ENCODE measurements around the gene TRPT1. TPM values are rescaled to one million over a fixed set of nuclear protein-coding genes. Genes with fewer than 3 reads are reported as not detected.

The TRPT1 gene, protein sequence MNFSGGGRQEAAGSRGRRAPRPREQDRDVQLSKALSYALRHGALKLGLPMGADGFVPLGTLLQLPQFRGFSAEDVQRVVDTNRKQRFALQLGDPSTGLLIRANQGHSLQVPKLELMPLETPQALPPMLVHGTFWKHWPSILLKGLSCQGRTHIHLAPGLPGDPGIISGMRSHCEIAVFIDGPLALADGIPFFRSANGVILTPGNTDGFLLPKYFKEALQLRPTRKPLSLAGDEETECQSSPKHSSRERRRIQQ
- total RNA-seq: 10 to 100 TPM; 56.5 to 65.4 TPM
- 93.7 TPM for polyA plus RNA-seq (ENCODE audit: insufficient read depth, low read depth, low replicate concordance)
- long read RNA-seq, donor 1, transcript TRPT1-201 (8 exons, 962 nt): major isoform, 5 of 7 reads
- long read RNA-seq, donor 1, partial matches to known transcripts: 0 of 7 reads
- long read RNA-seq, donor 1, other reads (novel, unspliced or antisense): 0 of 7 reads
- long read RNA-seq, donor 2, partial matches to known transcripts: 0 of 4 reads
- long read RNA-seq, donor 2, other reads (novel, unspliced or antisense): 0 of 4 reads

DNA sequence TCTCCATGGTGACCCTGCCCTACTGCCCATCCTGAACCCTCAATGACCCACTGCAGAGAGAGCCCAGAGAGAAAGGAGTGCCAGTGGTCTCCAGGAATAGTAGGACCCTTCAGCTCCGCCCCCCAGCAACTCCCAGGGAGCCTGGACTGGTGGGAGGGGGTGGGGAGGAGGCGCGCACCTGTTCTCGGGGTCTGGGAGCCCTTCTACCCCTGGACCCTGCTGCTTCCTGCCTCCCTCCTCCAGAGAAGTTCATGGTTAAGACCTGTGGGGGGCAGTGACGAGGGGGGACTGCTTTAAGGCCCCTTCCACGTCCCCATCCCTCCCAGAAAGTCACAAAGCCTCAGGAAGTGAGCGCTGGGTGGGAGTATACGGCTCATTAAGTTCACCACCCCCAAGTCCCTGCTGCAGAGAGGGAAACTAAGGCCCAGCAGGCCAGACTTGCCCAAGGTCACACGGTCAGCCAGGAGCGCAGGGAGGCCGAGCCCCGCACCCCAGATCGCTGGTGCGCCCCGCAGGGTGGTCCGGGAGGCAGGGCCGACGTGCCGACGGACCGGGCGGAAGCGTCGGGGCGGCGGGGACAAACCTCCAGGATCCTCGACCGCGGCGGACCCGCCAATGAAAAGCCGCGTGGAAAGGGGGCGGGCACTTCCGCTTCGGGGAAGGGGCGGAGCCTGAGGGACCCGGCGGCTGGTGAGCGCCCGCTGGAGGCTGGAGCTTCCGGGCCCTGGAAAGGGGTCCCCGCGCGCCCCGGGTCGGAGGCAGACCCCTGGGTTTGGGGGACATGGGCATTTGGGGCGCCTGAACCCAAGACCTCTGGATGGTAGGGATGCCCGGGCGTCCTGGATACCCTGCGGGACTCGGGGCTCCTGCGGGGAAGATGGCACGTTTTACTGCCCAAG, at the start of gene TRPT1, which contains the start of gene NUDT22:
TRPT1 (minus strand) TSS at position 579 of the 899 bp plus-strand sequence; CDS start at position 253, 326 bp downstream.
NUDT22 (plus strand) TSS at position 667 of the 899 bp plus-strand sequence. CDS start 379 bp downstream, outside the sequence.
- Histone ChIP-seq H3K36me3 (ENCODE audit: low read depth, missing control alignments) (no peaks in the 10 kb centered on the region), H3K4me1 (peaks cover 39% of the 10 kb centered on the region), H3K27me3 (no peaks in the 10 kb centered on the region), H3K9me3 (no peaks in the 10 kb centered on the region), H3K4me3 (peak within 1 kb of the TSS; percentile 74 to 75), H3K27ac (peak within 1 kb of the TSS; percentile 72 to 84)
- peak; percentile 92 for DNase-seq
- 0 to 1% methylated on average over 25 to 53 of the region's 54 CpGs for WGBS, 2 donors
- TF ChIP-seq, protein P1, sequence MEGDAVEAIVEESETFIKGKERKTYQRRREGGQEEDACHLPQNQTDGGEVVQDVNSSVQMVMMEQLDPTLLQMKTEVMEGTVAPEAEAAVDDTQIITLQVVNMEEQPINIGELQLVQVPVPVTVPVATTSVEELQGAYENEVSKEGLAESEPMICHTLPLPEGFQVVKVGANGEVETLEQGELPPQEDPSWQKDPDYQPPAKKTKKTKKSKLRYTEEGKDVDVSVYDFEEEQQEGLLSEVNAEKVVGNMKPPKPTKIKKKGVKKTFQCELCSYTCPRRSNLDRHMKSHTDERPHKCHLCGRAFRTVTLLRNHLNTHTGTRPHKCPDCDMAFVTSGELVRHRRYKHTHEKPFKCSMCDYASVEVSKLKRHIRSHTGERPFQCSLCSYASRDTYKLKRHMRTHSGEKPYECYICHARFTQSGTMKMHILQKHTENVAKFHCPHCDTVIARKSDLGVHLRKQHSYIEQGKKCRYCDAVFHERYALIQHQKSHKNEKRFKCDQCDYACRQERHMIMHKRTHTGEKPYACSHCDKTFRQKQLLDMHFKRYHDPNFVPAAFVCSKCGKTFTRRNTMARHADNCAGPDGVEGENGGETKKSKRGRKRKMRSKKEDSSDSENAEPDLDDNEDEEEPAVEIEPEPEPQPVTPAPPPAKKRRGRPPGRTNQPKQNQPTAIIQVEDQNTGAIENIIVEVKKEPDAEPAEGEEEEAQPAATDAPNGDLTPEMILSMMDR (IDR thresholded peaks at IDR 0.05): peak in 1 of 3 experiments; percentile 1
- TF ChIP-seq POLR2A (IDR thresholded peaks at IDR 0.05): no peak
- intact Hi-C loops (cut with DNase I; ENCODE audit: low total_unique reads): no loop called here

DNA sequence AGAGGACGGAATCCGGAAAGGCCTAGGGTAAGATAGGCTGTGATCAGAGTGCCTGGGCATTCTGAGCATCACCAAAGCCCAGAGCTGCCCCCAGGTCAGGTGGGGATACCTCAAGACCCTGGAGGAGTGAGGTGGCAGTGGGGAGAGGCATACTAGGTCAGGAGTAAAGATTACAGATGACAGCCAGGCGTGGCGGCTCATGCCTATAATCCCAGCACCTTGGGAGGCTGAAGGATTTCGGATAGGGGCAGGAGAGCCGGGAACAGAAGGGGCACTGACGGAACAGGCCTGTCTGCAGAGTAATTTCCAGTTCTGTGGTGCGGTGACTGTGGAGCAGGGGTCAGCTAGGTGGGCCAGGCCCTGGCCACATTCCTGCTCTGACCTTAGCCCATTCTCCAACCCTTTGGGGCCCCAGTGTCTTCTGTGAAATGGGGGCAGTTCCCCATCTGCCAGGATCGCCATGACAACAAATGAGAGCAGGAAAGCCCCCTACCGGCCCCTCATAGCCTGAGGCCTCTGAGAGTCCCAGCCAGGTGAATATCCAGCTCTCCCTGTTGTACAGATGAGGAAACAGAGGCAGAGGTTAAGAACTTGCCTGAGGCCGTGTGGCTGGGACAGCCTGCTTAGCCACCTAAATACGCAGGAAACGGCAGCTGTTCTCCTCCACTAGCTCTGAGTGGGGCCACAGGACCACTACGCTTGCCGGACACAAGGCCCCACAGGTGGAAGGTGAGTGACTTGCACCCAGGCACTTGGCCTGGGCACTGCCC, 49.2 kb upstream of the TRPT1 start:
- Histone ChIP-seq H3K36me3 (ENCODE audit: low read depth, missing control alignments) (no peaks in the 10 kb centered on the region), H3K4me3 (no peak overlapping the region), H3K9me3 (no peaks in the 10 kb centered on the region), H3K27ac (no peak overlapping the region), H3K27me3 (no peaks in the 10 kb centered on the region), H3K4me1 (peaks cover 13% of the 10 kb centered on the region)
- WGBS, 2 donors: 82 to 84% methylated on average over 13 to 15 of the region's 15 CpGs
- TF ChIP-seq POLR2A (IDR thresholded peaks at IDR 0.05): no peak
- TF ChIP-seq, protein P1 (IDR thresholded peaks at IDR 0.05): no peak
- intact Hi-C loops (cut with DNase I; ENCODE audit: low total_unique reads): no loop called here
- DNase-seq: no peak

DNA sequence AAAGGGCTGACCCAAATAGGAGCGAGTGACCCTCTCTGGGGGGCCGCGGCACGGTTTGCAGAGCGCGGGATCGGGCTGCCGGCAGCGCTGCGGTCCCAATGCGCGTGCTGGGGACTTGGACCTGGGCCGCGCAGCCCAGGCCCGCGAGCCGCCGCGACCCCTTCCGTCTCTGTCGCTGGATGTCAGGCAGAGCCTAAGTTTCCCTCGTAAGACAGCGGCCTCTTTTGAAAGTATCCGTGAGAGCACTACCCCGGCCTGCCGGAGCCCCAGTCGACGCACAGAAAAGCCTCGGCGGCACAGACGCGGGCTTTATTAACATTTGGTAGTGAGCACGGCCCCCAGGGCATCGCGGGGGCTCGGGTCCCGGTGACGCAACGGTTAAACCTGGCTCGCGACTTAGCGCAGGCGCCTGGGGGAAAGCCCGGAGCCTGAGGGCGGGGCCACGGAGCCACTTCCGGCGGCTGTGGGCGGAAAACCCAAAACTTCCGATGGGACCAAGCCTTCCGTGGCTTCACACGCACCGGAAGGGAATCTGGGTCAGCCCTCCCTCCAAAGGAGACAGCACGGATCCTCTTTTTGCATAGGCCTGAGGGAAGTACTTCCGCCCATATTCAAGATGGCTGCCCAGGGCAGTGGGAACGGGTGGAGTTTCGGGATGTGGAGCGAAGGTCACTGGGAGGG, 43.7 kb upstream of the TRPT1 start:
- no peaks in the 10 kb centered on the region for H3K36me3 ChIP-seq (ENCODE audit: low read depth, missing control alignments)
- H3K4me1 ChIP-seq: peaks cover 36% of the 10 kb centered on the region
- peak overlapping the region; percentile 62 to 67 for H3K4me3 ChIP-seq
- H3K9me3 ChIP-seq: no peaks in the 10 kb centered on the region
- peak overlapping the region; percentile 91 to 94 for H3K27ac ChIP-seq
- no peaks in the 10 kb centered on the region for H3K27me3 ChIP-seq
- TF ChIP-seq POLR2A (IDR thresholded peaks at IDR 0.05): no peak
- TF ChIP-seq, protein P1 (IDR thresholded peaks at IDR 0.05): peak in 1 of 3 experiments; percentile 9
- DNase-seq: peak; percentile 99
- 0% methylated on average over 6 to 37 of the region's 58 CpGs for WGBS, 2 donors
- intact Hi-C loops (cut with DNase I; ENCODE audit: low total_unique reads): no loop called here

Data from testis (tissue), 5 donors.